Measurements from ENCODE around the gene TYSND1.

DNA sequence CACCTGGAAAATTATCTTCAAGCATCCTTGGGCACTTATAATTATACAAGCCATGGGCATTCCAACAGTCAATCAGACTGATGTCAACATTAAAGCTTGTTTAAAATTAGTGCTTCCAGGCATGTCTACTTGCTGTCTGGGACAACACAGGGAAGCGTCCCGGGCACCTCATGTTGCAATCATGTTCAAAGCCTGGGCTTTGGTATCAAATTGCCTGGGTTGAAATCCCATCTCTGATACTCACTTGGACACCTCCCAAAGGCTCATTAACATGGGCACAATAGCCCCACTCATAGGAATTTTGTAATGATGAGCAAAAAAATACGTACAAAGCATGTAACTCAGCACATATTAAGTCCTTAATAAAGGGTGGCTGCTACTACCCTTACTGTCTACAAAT lies 28.3 kb downstream of the TYSND1 start:
- TF ChIP-seq, protein P1, sequence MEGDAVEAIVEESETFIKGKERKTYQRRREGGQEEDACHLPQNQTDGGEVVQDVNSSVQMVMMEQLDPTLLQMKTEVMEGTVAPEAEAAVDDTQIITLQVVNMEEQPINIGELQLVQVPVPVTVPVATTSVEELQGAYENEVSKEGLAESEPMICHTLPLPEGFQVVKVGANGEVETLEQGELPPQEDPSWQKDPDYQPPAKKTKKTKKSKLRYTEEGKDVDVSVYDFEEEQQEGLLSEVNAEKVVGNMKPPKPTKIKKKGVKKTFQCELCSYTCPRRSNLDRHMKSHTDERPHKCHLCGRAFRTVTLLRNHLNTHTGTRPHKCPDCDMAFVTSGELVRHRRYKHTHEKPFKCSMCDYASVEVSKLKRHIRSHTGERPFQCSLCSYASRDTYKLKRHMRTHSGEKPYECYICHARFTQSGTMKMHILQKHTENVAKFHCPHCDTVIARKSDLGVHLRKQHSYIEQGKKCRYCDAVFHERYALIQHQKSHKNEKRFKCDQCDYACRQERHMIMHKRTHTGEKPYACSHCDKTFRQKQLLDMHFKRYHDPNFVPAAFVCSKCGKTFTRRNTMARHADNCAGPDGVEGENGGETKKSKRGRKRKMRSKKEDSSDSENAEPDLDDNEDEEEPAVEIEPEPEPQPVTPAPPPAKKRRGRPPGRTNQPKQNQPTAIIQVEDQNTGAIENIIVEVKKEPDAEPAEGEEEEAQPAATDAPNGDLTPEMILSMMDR (IDR thresholded peaks at IDR 0.05): no peak
- no peak for TF ChIP-seq POLR2AphosphoS5 (IDR thresholded peaks at IDR 0.05)
- TF ChIP-seq EP300 (IDR thresholded peaks at IDR 0.05; ENCODE audit: low read depth): no peak

Measured in transverse colon (tissue), 4 donors.